ENCODE data around the gene KCNJ1.

KCNJ1 gene

DNA sequence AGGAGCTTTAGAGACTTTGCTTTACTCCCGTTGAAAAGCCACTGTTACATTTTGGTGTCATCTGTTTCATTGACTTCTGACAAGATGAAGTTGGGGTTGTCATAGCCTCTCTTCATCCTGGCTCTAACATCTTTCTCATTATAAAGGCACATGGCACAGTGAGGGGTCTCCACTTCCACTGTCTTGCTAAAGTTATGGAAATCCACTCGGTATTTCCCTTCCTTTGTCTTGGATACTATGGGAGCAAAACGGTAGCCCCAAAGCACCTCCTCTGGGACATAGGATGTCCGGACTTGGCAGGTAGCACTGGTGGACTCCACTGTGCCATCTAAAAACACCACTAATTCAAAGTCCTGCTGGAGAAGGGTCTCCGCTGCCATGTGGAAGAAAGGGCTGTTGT lies 28.0 kb downstream of the KCNJ1 start:
- DNase-seq (ENCODE audit: low read depth) = no peak
- no peak for TF ChIP-seq CTCF (conservative IDR thresholded peaks at IDR 0.05; ENCODE audit: low read length)

DNA sequence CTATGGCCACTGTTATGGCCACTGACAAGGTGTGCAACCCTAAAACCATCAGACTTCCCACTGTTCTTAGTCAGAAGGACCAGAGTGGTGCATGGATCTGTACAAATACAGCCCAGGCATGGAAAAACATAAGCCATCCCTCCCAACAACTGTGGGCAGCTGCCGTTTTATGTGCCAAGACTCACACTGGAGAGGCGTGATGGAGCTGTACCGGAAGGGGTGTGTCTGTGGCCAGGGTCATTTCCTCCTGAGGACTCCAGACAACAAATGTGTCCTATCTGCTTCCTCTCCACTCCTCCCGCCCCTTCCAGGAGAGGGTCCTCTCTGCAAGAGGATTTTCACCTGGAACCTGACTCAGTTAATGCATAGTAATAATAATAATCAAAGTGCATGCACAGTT lies 29.5 kb downstream of the KCNJ1 start:
- H3K4me3 ChIP-seq (ENCODE audit: low read length) = no peak overlapping the region
- TF ChIP-seq CTCF (conservative IDR thresholded peaks at IDR 0.05; ENCODE audit: low read length) = no peak
- DNase-seq (ENCODE audit: low read depth) = no peak

More for the DNA sequence above, 28.0 kb downstream of the KCNJ1 start:
- no peak overlapping the region for H3K4me3 ChIP-seq (ENCODE audit: low read length)

DNA sequence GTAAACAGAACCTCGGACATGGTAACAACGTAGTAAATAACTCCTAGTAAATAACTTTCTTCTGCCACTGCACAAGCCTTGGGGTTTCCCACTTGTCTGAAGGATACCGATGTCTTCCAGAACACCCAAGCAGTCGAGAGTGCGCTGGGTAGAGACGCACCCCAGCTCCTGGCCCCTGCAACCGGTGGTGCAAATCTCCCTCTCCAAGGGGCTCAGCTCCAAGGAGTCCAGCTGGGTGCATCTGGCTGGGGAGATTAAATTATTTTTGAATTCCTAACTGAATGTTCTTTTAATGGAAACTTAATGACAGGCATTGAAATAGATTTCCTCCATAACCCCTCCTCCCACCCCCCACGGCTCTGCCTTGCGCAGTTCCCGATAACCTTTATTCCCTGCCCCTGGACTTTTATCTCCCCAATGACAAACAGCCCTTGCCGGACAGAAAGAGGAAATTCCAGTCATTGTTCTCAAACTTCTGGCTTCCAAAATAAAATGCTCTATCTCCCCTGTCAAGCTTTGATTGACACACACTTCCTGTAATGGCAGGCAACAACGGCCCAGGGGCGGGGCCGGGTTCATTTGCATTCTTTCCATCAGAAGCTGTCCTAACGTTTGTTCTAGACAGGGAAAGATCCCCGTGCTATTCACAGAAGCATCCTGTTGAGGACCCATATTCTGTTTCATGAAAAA lies 31.2 kb downstream of the KCNJ1 start:
- no peak for TF ChIP-seq CTCF (conservative IDR thresholded peaks at IDR 0.05; ENCODE audit: low read length)
- H3K4me3 ChIP-seq (ENCODE audit: low read length) = no peak overlapping the region
- no peak for DNase-seq (ENCODE audit: low read depth)

DNA sequence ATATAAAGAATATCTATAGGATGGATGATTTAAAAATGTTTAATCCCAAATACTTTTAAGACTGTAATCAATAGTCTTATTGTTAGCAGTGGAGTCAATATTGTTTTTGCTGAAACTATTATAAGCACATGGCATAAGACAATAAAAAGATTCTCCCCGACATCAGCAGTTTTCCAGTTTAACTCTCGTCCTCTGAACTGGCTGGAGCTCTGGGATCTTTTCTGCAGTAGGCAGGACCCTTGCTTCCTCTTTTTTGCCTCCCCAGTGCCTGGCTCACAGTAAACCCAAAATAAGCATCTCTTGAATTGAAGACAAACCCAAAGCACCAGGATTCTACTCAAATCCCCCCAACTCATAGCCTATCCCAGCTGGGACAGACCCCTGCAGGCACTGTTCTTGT lies 32.9 kb downstream of the KCNJ1 start:
- no peak overlapping the region for H3K4me3 ChIP-seq (ENCODE audit: low read length)
- no peak for DNase-seq (ENCODE audit: low read depth)
- TF ChIP-seq CTCF (conservative IDR thresholded peaks at IDR 0.05; ENCODE audit: low read length) = no peak

- DNase-seq (ENCODE audit: low read depth) = no peak
- TF ChIP-seq CTCF (conservative IDR thresholded peaks at IDR 0.05; ENCODE audit: low read length) = no peak
- H3K4me3 ChIP-seq (ENCODE audit: low read length) = no peak overlapping the region
These were observed 35.0 kb downstream of the KCNJ1 start for GRCh38 chr11:128832121-128832497.

DNA sequence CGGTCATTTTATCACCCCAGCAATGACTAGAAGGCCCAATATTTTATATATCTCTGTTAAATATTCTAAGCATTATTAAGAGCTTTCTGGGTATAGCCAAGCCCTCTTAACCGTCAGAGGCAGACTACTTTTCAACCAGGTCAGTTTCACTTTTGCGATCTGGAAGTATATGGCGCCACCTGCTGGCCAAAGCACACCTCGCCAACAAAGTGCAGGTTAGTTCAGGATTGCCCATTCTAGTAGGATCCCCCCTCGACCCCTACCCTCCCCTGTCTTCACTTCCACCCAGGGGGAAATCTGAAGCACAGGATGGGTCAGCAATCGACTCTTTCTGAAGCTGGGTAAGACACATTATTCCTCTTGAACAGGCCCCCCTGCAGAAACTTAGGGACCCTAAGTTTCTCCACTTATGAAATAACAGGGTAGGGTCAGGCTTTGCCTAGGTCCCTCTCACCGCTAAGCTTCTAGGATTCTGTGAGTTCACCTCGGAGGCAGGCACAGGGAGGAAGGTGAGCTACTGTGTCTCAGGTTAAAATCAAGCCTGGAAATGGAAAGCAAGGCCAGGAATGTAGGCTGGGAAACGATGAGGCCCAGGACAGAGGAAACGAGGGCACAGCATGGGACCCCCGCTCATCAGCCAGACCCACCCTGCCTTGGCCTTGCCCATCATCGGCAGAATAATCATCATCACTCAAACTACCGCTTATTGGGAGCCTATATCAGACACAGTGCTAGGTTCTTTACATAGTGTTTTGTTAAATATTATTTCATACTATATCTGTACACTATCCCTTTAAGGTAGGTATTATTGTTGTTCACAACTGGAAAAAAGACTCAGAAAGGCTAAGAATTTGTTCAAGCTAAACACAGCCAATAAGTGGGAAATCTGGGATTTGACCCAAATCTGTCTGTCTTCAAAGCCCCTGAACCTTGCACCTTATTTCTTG lies 35.6 kb downstream of the KCNJ1 start:
- peak; percentile 77 for DNase-seq (ENCODE audit: low read depth)
- no peak overlapping the region for H3K4me3 ChIP-seq (ENCODE audit: low read length)
- peak; percentile 87 for TF ChIP-seq CTCF (conservative IDR thresholded peaks at IDR 0.05; ENCODE audit: low read length)

All from AG10803 (cell line).